ENCODE measurements around the gene CCT7.
"Not testable (repeated sequence)": the region's sequence is repeated elsewhere in the genome, so short reads cannot be mapped to it uniquely, and the experiment has no call there.

CCT7 gene

DNA sequence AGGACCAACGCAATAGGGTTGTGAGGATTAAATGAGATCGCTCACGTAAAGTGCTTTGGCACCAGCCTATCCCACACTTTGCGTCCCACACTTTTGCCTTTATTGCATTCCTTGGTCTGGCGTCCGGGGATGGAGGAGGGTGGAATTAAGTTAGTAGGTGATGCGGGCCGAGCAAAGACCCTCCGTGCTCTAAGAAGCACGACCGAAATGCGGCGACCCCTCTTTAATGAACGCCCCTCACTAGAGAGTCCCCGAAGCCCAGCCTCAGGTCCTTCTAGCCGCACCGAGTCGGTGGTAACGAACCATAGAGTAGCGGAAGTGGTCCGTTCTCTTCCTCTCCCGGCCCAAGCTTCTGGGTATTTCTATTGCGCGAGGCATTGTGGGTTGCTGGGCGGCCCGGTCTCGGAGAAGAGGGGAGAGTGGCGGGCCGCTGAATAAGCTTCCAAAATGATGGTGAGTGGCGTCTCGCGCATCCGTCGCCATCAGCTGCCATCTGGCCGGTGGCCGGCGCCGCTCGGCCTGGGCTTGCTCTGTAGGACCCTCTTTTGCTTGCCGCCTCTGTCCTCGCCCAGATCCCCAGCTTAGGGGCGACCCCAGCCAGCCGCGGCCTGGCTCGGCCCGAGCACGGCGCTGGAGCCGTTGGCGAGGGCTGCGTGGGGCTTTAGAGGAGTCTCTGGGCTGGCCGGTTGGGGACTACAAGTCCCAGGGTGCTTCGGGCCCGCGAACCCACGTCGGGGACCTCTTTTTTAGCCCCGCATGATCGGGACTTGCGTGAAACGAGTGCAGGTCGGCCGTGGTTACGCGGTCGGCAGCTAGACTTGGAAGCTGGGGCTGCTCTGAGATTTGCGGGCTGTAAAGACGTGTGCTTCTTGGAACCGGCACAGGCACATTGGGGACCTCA lies at the start of gene CCT7:
CCT7 (plus strand) TSS at position 377 of the 901 bp plus-strand sequence; CDS start at position 448, 71 bp downstream.
- peak within 1 kb of the TSS; percentile 89 for H3K27ac Mint-ChIP-seq
- H3K27me3 Mint-ChIP-seq = no peaks in the 10 kb centered on the region
- H3K4me1 Mint-ChIP-seq (ENCODE audit: low read depth) = peaks cover 35% of the 10 kb centered on the region
- peak within 1 kb of the TSS; percentile 90 for H3K4me3 Mint-ChIP-seq
- H3K9me3 Mint-ChIP-seq = no peaks in the 10 kb centered on the region
- H3K36me3 Mint-ChIP-seq (ENCODE audit: low read depth) = peaks cover 62% of the 10 kb centered on the region
- intact Hi-C loops (cut with micrococcal nuclease) = loop anchor here (1.0 to 5.0 kb wide), 5 partner anchors 20 to 163 kb away; partner anchors contain the start of genes ALMS1, SFXN5 and SMYD5

DNA sequence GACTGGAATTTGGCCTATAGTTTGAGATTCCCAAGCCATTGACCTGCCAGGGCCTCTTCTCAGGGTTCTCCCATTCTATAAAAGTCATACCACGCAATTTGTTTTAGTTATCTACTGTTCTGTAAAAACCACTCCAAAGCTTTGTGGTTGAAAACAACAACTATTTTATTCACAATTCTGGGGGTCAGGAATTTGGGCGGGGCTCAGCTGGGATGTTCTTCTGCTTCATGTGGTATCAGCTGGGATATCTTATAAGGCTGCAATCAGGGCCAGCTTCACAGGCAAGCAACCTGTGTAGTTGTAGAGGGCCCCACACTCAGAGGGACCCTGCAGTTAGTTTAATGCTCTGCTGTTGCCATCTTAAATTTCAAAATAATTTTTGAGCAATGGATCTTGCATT lies 48.1 kb upstream of the CCT7 start:
- H3K4me3 Mint-ChIP-seq = no peak overlapping the region
- H3K36me3 Mint-ChIP-seq (ENCODE audit: low read depth) = no peaks in the 10 kb centered on the region
- no peak overlapping the region for H3K27ac Mint-ChIP-seq
- peaks cover 33% of the 10 kb centered on the region for H3K27me3 Mint-ChIP-seq
- intact Hi-C loops (cut with micrococcal nuclease) = no loop called here
- H3K9me3 Mint-ChIP-seq = peaks cover 6% of the 10 kb centered on the region
- H3K4me1 Mint-ChIP-seq (ENCODE audit: low read depth) = no peaks in the 10 kb centered on the region

DNA sequence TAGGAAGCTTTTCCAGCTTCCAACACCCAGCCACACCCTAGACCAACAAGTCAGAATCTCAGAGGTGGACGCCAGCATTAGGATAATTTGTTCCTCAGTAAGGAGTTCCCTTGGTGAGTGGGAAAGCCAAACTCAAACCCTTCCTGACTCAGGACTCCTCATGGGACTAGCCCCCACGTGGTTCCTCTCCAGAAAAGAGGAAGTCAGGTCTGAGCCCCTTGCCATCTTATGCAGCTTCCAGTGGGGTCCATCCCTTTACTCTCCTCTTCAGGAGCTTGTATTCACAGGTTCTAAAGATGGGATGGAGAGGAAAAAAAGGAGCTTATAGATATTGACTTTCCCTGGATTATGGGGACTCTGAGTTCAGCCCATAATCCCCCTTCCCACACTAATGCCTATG lies 46.6 kb upstream of the CCT7 start:
- intact Hi-C loops (cut with micrococcal nuclease) = no loop called here
- Mint-ChIP-seq H3K4me1 (ENCODE audit: low read depth) (no peaks in the 10 kb centered on the region), H3K9me3 (peaks cover 6% of the 10 kb centered on the region), H3K27me3 (peaks cover 32% of the 10 kb centered on the region), H3K27ac (no peak overlapping the region), H3K4me3 (no peak overlapping the region), H3K36me3 (ENCODE audit: low read depth) (no peaks in the 10 kb centered on the region)

- peaks cover 56% of the 10 kb centered on the region for H3K27me3 Mint-ChIP-seq
- no peak overlapping the region for H3K4me3 Mint-ChIP-seq
- H3K9me3 Mint-ChIP-seq = no peaks in the 10 kb centered on the region
- peaks cover 4% of the 10 kb centered on the region for H3K4me1 Mint-ChIP-seq (ENCODE audit: low read depth)
- intact Hi-C loops (cut with micrococcal nuclease) = no loop called here
- no peaks in the 10 kb centered on the region for H3K36me3 Mint-ChIP-seq (ENCODE audit: low read depth)
- no peak overlapping the region for H3K27ac Mint-ChIP-seq
Measured at GRCh38 chr2:73197579-73197978, 36.5 kb upstream of the CCT7 start.

- H3K27me3 Mint-ChIP-seq = peaks cover 78% of the 10 kb centered on the region
- H3K36me3 Mint-ChIP-seq (ENCODE audit: low read depth); H3K9me3 Mint-ChIP-seq; H3K27ac Mint-ChIP-seq; intact Hi-C loops (cut with micrococcal nuclease); H3K4me1 Mint-ChIP-seq (ENCODE audit: low read depth); H3K4me3 Mint-ChIP-seq: not testable (repeated sequence)
Measured at GRCh38 chr2:73200281-73200680, 33.8 kb upstream of the CCT7 start.

GRCh38 chr2:73202156-73203054 lies 31.7 kb upstream of the CCT7 start, which contains the start of gene NOTO:
NOTO (plus strand) TSS chr2:73202574; CDS start chr2:73202667, 93 bp downstream.
- H3K27me3 Mint-ChIP-seq = peaks cover 70% of the 10 kb centered on the region
- peak within 1 kb of the TSS; percentile 58 for H3K4me3 Mint-ChIP-seq

DNA sequence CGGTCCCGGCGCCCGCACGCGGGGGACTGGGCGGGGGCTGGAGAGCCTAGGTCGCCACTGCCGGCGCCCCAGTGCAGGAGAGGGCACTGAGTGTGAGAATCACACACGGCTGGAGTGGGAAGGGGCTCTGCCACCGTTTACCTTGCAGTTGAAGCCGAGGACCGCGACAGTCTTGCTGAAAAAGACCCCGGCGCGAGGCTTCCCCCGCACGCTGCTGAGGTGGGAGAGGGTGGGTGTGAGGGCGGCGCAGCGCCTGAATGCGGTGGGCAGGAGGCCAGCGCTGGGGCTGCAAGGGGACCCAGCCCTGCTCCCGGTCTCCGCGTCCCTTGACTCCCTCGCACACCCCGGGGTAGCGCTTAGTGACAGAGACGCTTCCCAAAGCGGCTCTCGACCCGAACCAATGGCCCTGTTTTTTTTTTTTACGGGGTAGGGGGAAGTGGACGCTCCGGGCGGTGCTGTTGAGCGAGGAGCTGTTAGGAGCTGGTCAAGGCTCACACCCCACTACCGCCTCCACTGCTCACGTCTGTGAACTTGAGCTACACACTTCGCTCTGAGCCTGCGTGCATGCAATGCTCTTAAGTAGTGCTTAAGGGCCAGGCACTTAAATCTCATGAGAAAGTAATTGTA lies 30.9 kb upstream of the CCT7 start:
- Mint-ChIP-seq H3K9me3 (no peaks in the 10 kb centered on the region), H3K4me3 (peak overlapping the region; percentile 58), H3K27me3 (peaks cover 66% of the 10 kb centered on the region), H3K27ac (no peak overlapping the region), H3K4me1 (ENCODE audit: low read depth) (peaks cover 7% of the 10 kb centered on the region), H3K36me3 (ENCODE audit: low read depth) (no peaks in the 10 kb centered on the region)
- intact Hi-C loops (cut with micrococcal nuclease) = no loop called here

More at GRCh38 chr2:73202156-73203054, 31.7 kb upstream of the CCT7 start, which contains the start of gene NOTO:
- peaks cover 7% of the 10 kb centered on the region for H3K4me1 Mint-ChIP-seq (ENCODE audit: low read depth)
- no peaks in the 10 kb centered on the region for H3K36me3 Mint-ChIP-seq (ENCODE audit: low read depth)
- intact Hi-C loops (cut with micrococcal nuclease) = no loop called here
- H3K27ac Mint-ChIP-seq = no peak within 1 kb of the TSS
- no peaks in the 10 kb centered on the region for H3K9me3 Mint-ChIP-seq

DNA sequence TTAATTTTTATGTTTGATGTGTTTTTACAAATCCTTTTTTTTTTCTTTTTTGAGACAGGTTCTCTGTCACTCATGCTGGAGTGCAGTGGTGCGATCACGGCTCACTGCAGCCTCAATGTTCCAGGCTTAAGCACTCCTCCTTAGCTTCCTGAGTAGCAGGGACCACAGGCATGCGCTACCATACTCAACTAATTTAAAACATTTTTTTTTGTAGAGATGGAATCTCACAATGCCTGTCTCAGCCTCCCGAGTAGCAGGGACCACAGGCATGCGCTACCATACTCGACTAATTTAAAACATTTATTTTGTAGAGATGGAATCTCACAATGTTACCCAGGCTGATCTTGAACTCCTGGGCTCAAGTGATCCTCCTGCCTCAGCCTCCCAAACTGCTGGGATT lies 28.5 kb upstream of the CCT7 start:
- Mint-ChIP-seq H3K36me3 (ENCODE audit: low read depth) (no peaks in the 10 kb centered on the region), H3K27me3 (peaks cover 57% of the 10 kb centered on the region)

GRCh38 chr2:73208258-73208657 lies 25.9 kb upstream of the CCT7 start:
- no peaks in the 10 kb centered on the region for H3K9me3 Mint-ChIP-seq
- no peak overlapping the region for H3K27ac Mint-ChIP-seq
- H3K4me1 Mint-ChIP-seq (ENCODE audit: low read depth) = peaks cover under 1% of the 10 kb centered on the region
- no peaks in the 10 kb centered on the region for H3K36me3 Mint-ChIP-seq (ENCODE audit: low read depth)
- peaks cover 32% of the 10 kb centered on the region for H3K27me3 Mint-ChIP-seq
- intact Hi-C loops (cut with micrococcal nuclease) = no loop called here
- no peak overlapping the region for H3K4me3 Mint-ChIP-seq

More for the DNA sequence above, 28.5 kb upstream of the CCT7 start:
- intact Hi-C loops (cut with micrococcal nuclease) = no loop called here
- H3K4me3 Mint-ChIP-seq = no peak overlapping the region
- H3K27ac Mint-ChIP-seq = no peak overlapping the region
- no peaks in the 10 kb centered on the region for H3K9me3 Mint-ChIP-seq
- H3K4me1 Mint-ChIP-seq (ENCODE audit: low read depth) = peaks cover 7% of the 10 kb centered on the region

DNA sequence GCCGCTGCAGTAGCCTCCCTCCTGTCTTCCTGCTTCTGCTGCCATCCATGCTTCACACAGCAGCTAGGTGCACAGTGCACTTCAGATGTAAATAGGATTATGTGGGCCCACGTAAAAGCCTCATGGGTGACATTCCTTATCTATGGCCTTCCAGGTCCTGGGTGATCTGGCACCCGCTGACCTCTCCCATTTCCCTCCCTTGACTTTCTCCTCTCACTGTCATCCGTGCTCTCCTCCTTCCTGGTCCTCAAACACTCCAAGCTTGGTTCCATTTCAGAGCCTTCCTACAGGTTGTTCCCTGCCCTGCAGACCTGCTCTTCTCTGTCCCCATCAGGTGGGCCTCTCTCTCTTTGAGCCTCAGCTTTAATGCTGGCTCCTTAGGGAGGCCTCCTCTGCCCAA lies 24.1 kb upstream of the CCT7 start:
- peaks cover 18% of the 10 kb centered on the region for H3K4me1 Mint-ChIP-seq (ENCODE audit: low read depth)
- H3K27me3 Mint-ChIP-seq = peaks cover 16% of the 10 kb centered on the region
- H3K9me3 Mint-ChIP-seq = no peaks in the 10 kb centered on the region
- H3K4me3 Mint-ChIP-seq = no peak overlapping the region
- peaks cover 9% of the 10 kb centered on the region for H3K36me3 Mint-ChIP-seq (ENCODE audit: low read depth)
- no peak overlapping the region for H3K27ac Mint-ChIP-seq
- intact Hi-C loops (cut with micrococcal nuclease) = loop anchor here (5.0 kb wide), 1 partner anchor 138 kb away; the partner anchor contains the start of gene SFXN5

DNA sequence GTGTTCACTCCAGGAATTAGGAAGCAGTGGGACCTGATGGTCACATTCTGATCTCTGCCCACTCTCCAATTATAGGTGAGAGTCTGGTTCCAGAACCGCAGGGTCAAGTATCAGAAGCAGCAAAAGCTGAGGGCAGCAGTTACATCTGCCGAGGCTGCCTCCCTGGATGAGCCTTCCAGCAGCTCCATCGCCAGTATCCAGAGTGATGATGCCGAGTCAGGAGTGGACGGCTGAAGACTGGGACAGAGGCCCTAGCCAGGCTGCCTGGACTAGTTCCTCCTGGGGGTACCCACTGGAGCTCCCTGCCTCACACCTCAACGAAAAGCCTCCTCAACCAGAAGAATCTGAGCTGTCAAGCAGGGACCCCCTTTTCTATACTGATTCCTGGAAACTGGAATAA lies 23.4 kb upstream of the CCT7 start:
- no peaks in the 10 kb centered on the region for H3K9me3 Mint-ChIP-seq
- intact Hi-C loops (cut with micrococcal nuclease) = loop anchor here (5.0 kb wide), 1 partner anchor 138 kb away; the partner anchor contains the start of gene SFXN5
- peaks cover 25% of the 10 kb centered on the region for H3K4me1 Mint-ChIP-seq (ENCODE audit: low read depth)
- H3K36me3 Mint-ChIP-seq (ENCODE audit: low read depth) = peaks cover 9% of the 10 kb centered on the region
- no peak overlapping the region for H3K27ac Mint-ChIP-seq
- peaks cover 12% of the 10 kb centered on the region for H3K27me3 Mint-ChIP-seq
- no peak overlapping the region for H3K4me3 Mint-ChIP-seq

- Mint-ChIP-seq H3K36me3 (ENCODE audit: low read depth) (peaks cover 9% of the 10 kb centered on the region), H3K4me1 (ENCODE audit: low read depth) (peaks cover 26% of the 10 kb centered on the region), H3K27me3 (peaks cover 8% of the 10 kb centered on the region), H3K4me3 (no peak overlapping the region), H3K9me3 (no peaks in the 10 kb centered on the region), H3K27ac (no peak overlapping the region)
- intact Hi-C loops (cut with micrococcal nuclease) = loop anchor here (1.0 to 5.0 kb wide), 2 partner anchors 35 to 140 kb away; partner anchors contain the start of gene SFXN5
Measured at GRCh38 chr2:73212098-73212447, 22.0 kb upstream of the CCT7 start.

DNA sequence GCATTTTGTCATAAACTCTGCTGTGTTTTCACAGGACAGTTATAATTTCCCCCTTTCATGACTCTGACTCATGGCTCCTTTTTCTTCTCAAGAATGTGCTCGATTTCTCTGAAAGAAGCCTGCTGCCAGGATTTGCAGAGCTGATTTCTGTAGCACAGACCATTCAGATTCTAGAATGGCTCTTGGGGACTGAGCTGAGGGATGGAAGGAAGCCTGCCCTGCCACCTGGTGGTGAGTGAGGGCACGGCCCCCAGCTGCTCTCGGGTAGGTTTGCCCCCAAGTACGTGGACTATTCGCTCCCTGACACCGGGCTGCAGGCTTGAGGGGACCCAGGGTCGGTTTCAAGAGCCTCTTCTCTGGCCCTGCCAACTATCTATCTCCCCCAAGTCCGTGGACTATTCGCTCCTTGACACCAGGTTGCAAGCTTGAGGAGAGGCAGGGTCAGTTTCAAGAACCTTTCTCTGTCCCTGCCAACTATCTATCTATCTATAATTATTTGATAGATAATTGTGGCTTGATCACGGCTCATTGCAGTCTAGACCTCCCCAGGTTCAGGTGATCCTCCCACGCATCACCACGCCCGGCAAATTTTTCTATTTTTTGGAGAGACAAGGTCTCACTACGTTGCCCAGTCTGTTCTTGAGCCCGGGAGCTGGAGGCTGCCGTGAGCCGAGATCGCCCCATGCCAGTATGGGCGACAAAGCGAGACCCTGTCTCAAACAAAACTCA lies 21.5 kb upstream of the CCT7 start:
- Mint-ChIP-seq H3K9me3 (no peaks in the 10 kb centered on the region), H3K4me1 (ENCODE audit: low read depth) (peaks cover 26% of the 10 kb centered on the region), H3K36me3 (ENCODE audit: low read depth) (peaks cover 9% of the 10 kb centered on the region), H3K27me3 (peaks cover 8% of the 10 kb centered on the region), H3K27ac (no peak overlapping the region), H3K4me3 (no peak overlapping the region)
- intact Hi-C loops (cut with micrococcal nuclease) = loop anchor here (1.0 to 5.0 kb wide), 2 partner anchors 35 to 140 kb away; partner anchors contain the start of gene SFXN5

Data from dendritic cell treated with granulocyte-macrophage colony-stimulating factor and Interleukin-4, amounts not matched to agents 40 ng/mL and 50 ng/mL, for 4 days (primary cell).